GM23338 (cell line): ENCODE data around the gene ADAMTS14. TPM values are rescaled to one million over a fixed set of nuclear protein-coding genes. Genes with fewer than 3 reads are reported as not detected.
"Not testable (repeated sequence)": the region's sequence is repeated elsewhere in the genome, so short reads cannot be mapped to it uniquely, and the experiment has no call there.

Experiments
- ATAC-seq: fragments of 200-7000 bp; cut with Tn5 transposase; 3 replicates; pipeline ENCODE4 v1.9.1; 2020
- DNase-seq: peaks from one replicate; pipeline ENCODE4 v3.0.0-alpha.2; 2015; ENCODE audit warnings: low spot score
- H2AFZ ChIP-seq: fragments of 200-600 bp; sonication (generic); 2 replicates; pipeline ENCODE4 v1.8.0; 2016; ENCODE audit warnings: antibody characterized with exemption, mild to moderate bottlenecking, moderate library complexity
- H3F3A ChIP-seq: fragments of 200-600 bp; sonication (generic); replicated peaks from 2 replicates; pipeline ENCODE4 v1.8.0; 2017; ENCODE audit warnings: antibody characterized with exemption, mixed run types, low read depth
- H3K27ac ChIP-seq: fragments of 200-600 bp; sonication (generic); 2 replicates; pipeline ENCODE4 v1.6.1; 2016; ENCODE audit warnings: low read depth
- H3K27me3 ChIP-seq: fragments of 200-600 bp; sonication (generic); 2 replicates; pipeline ENCODE4 v1.8.0; 2016; ENCODE audit warnings: mild to moderate bottlenecking, mixed run types, moderate library complexity; ENCODE audit not compliant: insufficient read depth
- H3K36me3 ChIP-seq: fragments of 200-600 bp; sonication (generic); 2 replicates; pipeline ENCODE4 v1.8.0; 2016; ENCODE audit warnings: mild to moderate bottlenecking; ENCODE audit not compliant: insufficient read depth
- H3K4me1 ChIP-seq: fragments of 200-600 bp; sonication (generic); 2 replicates; pipeline ENCODE4 v1.8.0; 2016; ENCODE audit warnings: mild to moderate bottlenecking, moderate library complexity; ENCODE audit not compliant: insufficient read depth
- H3K4me2 ChIP-seq: fragments of 200-600 bp; sonication (generic); 2 replicates; pipeline ENCODE4 v1.7.1; 2017; ENCODE audit warnings: mixed run types
- H3K4me3 ChIP-seq: fragments of 200-600 bp; sonication (generic); 2 replicates; pipeline ENCODE4 v1.6.1; 2016; ENCODE audit warnings: mixed run types
- H3K79me2 ChIP-seq: fragments of 200-600 bp; sonication (generic); replicated peaks from 2 replicates; pipeline ENCODE4 v1.8.0; 2017; ENCODE audit warnings: mild to moderate bottlenecking; ENCODE audit not compliant: insufficient read depth
- H3K9me2 ChIP-seq: fragments of 200-600 bp; sonication (generic); 2 replicates; pipeline ENCODE4 v1.8.0; 2017; ENCODE audit not compliant: insufficient read depth
- H4K20me1 ChIP-seq: fragments of 200-600 bp; sonication (generic); replicated peaks from 2 replicates; pipeline ENCODE4 v1.8.0; 2017; ENCODE audit warnings: mild to moderate bottlenecking; ENCODE audit not compliant: insufficient read depth
- H3K27ac Mint-ChIP-seq: 2 replicates; pipeline ENCODE4 v1.8.0; 2020; ENCODE audit warnings: inconsistent platforms, mild to moderate bottlenecking, moderate library complexity, mixed read lengths
- H3K27me3 Mint-ChIP-seq: 3 replicates; pipeline ENCODE4 v1.8.0; 2022; ENCODE audit warnings: low read depth, mild to moderate bottlenecking, moderate library complexity, mixed read lengths, inconsistent platforms; ENCODE audit not compliant: insufficient read depth, poor library complexity
- H3K36me3 Mint-ChIP-seq: 3 replicates; pipeline ENCODE4 v1.8.0; 2021; ENCODE audit warnings: low read depth, mild to moderate bottlenecking, inconsistent platforms, moderate library complexity, mixed read lengths
- H3K4me1 Mint-ChIP-seq: 3 replicates; pipeline ENCODE4 v1.8.0; 2020; ENCODE audit warnings: mild to moderate bottlenecking, inconsistent platforms, mixed read lengths
- H3K4me3 Mint-ChIP-seq: 3 replicates; pipeline ENCODE4 v1.8.0; 2021; ENCODE audit warnings: moderate library complexity, mild to moderate bottlenecking, inconsistent platforms, mixed read lengths
- H3K9me3 Mint-ChIP-seq: 3 replicates; pipeline ENCODE4 v1.8.0; 2020; ENCODE audit warnings: moderate library complexity, mild to moderate bottlenecking, inconsistent platforms, mixed read lengths
- CREB1 ChIP-seq: fragments of 250-450 bp; sonication (Bioruptor Pico); IDR thresholded peaks from 2 replicates; pipeline ENCODE4 v1.5.0; 2020; ENCODE audit warnings: low read depth, mild to moderate bottlenecking, moderate library complexity
- CTCF ChIP-seq, 2 experiments: fragments of 200-600 bp in 1 of 2; sonication (generic) in 1 of 2; conservative IDR thresholded peaks; 2 replicates each; pipeline versions ENCODE4 v1.5.1 to v1.6.1; 2016 to 2017; ENCODE audit warnings: antibody characterized with exemption in 2 of 2, low read depth in 2 of 2, mild to moderate bottlenecking in 2 of 2, moderate library complexity in 1 of 2
- ETS1 ChIP-seq: IDR thresholded peaks from 2 replicates; pipeline ENCODE4 v1.6.1; 2016; ENCODE audit warnings: antibody characterized with exemption
- EZH2phosphoT487 ChIP-seq: fragments of 200-600 bp; sonication (generic); IDR thresholded peaks from one replicate; pipeline ENCODE4 v1.8.1; 2018; ENCODE audit warnings: antibody characterized with exemption; ENCODE audit not compliant: unreplicated experiment
- STAT1 ChIP-seq: IDR thresholded peaks from one replicate; pipeline ENCODE4 v1.6.1; 2016; ENCODE audit warnings: antibody characterized with exemption; ENCODE audit not compliant: unreplicated experiment
- ZNF331 ChIP-seq: fragments of 250-450 bp; sonication (Bioruptor Pico); IDR thresholded peaks from 2 replicates; pipeline ENCODE4 v1.5.0; 2020; ENCODE audit warnings: low read depth, mild to moderate bottlenecking, moderate library complexity
- ZNF462 ChIP-seq: fragments of 250-450 bp; sonication (Bioruptor Pico); IDR thresholded peaks from 2 replicates; pipeline ENCODE4 v1.5.0; 2020; ENCODE audit warnings: mild to moderate bottlenecking, moderate library complexity
- polyA plus RNA-seq: library from polyadenylated mRNA; unstranded; fragments of >200 nt; fragmentation: Nextera tagmentation; extraction: Ambion mirVana; gene quantifications from 2 replicates; pipeline ENCODE4 v1.2.1, GENCODE V29; 2016
- total RNA-seq: library from RNA; depleted of rRNA; stranded (reverse); fragments of >200 nt; shearing (Covaris generic); gene quantifications from 2 replicates; pipeline ENCODE4 v1.2.3, GENCODE V29; 2014

ADAMTS14 gene
- total and polyA plus RNA-seq, 2 experiments from 2014 or later, result 1.9 to 2.1 TPM

- TF ChIP-seq EZH2phosphoT487, result no peak
- TF ChIP-seq CTCF (conservative IDR thresholded peaks at IDR 0.05; ENCODE audit: low read depth in 2 of 2), result no peak
- no peak for TF ChIP-seq ZNF331 (CRISPR knock-in tag)
These were observed 7.6 kb upstream of the ADAMTS14 start (continued) for GRCh38 chr10:70664702-70665195.

- Histone ChIP-seq H3F3A (0 out of 2 replicates have a peak, but pooled peaks cover 5% of the 10 kb centered on the region), H3K4me2 (no peak overlapping the region), H3K9me2 (no peaks in the 10 kb centered on the region), H3K27me3 (peaks cover 10% of the 10 kb centered on the region), H3K36me3 (0 out of 2 replicates have a peak, but pooled peaks cover 5% of the 10 kb centered on the region), H4K20me1 (no peaks in the 10 kb centered on the region), H3K4me1 (peaks cover 5% of the 10 kb centered on the region; the same call in 1 of the 2 replicates), H3K79me2 (no peaks in the 10 kb centered on the region), H3K4me3 (no peak overlapping the region), H3K27ac (no peak overlapping the region), H2AFZ (no peak overlapping the region)
- Mint-ChIP-seq H3K4me1 (peaks cover 3% of the 10 kb centered on the region), H3K36me3 (peaks cover 13% of the 10 kb centered on the region; the same call in 2 of the 3 replicates), H3K27ac (no peak overlapping the region), H3K9me3 (peaks cover 23% of the 10 kb centered on the region), H3K4me3 (no peak overlapping the region), H3K27me3 (peaks cover 29% of the 10 kb centered on the region)
- DNase-seq (no peak), ATAC-seq (no peak)
- TF ChIP-seq ZNF462 (CRISPR knock-in tag) (no peak), STAT1 (no peak), ZNF331 (CRISPR knock-in tag) (no peak), CREB1 (CRISPR knock-in tag) (no peak), ETS1 (no peak), EZH2phosphoT487 (no peak)
These were observed 5.1 kb upstream of the ADAMTS14 start for GRCh38 chr10:70666960-70667798.

- H3K79me2 ChIP-seq, H3K4me3 Mint-ChIP-seq, H3K4me1 Mint-ChIP-seq, H3K27ac ChIP-seq, H2AFZ ChIP-seq, H3K4me1 ChIP-seq, H3F3A ChIP-seq, DNase-seq, H3K4me2 ChIP-seq, H4K20me1 ChIP-seq, H3K4me3 ChIP-seq, H3K9me2 ChIP-seq, H3K36me3 ChIP-seq, H3K27ac Mint-ChIP-seq, ATAC-seq: not testable (repeated sequence)
- peaks cover 26% of the 10 kb centered on the region for H3K27me3 Mint-ChIP-seq
- H3K27me3 ChIP-seq, result peaks cover 12% of the 10 kb centered on the region
- H3K9me3 Mint-ChIP-seq, result peaks cover 23% of the 10 kb centered on the region
- peaks cover 13% of the 10 kb centered on the region; the same call in 2 of the 3 replicates for H3K36me3 Mint-ChIP-seq
These were observed 4.5 kb upstream of the ADAMTS14 start for GRCh38 chr10:70667818-70668217.
